GM12878 (cell line): ENCODE results near the gene NFASC. TPM values are rescaled to one million over a fixed set of nuclear protein-coding genes. Genes with fewer than 3 reads are reported as not detected.

ENCODE experiments used
- ATAC-seq: fragments of 200-7000 bp; cut with Tn5 transposase; 3 replicates; pipeline ENCODE4 v1.9.1; 2020; ENCODE audit warnings: mild to moderate bottlenecking, moderate library complexity
- BruUV-seq: library from RNA; stranded (reverse); fragments of 400-500 nt; replicated peaks from 2 replicates; lab custom pipeline; 2021; lab: Mats Ljungman, UMichigan
- CTCF ChIA-PET: fragments of 300-600 bp; sonication (Branson Sonifier 250); formaldehyde crosslinking; extraction: SDS; loops from one replicate; lab custom pipeline; 2021; ENCODE audit warnings: inconsistent platforms; lab: Yijun Ruan, JAX
- POLR2A ChIA-PET: fragments of 350-600 bp; formaldehyde crosslinking; extraction: SDS; loops from one replicate; lab custom pipeline; 2021; ENCODE audit warnings: inconsistent platforms; lab: Charles Lee
- RAD21 ChIA-PET: fragments of 300-600 bp; sonication (Branson Sonifier 250); formaldehyde crosslinking; loops from one replicate; lab custom pipeline; 2023; ENCODE audit warnings: antibody characterized with exemption; ENCODE audit not compliant: unreplicated experiment; lab: Charles Lee
- SMC1A ChIA-PET: fragments of 300-600 bp; sonication (Branson Sonifier 250); formaldehyde crosslinking; loops from one replicate; lab custom pipeline; 2023; ENCODE audit not compliant: unreplicated experiment, uncharacterized antibody; lab: Charles Lee
- DNase-seq: peaks from one replicate; pipeline ENCODE4 v3.0.0-alpha.2; 2011; ENCODE audit warnings: low read depth, low spot score
- FAIRE-seq: peaks from 3 replicates; lab custom pipeline; 2011; peaks lifted over from hg19 to GRCh38; lab: Jason Lieb, UNC
- H2AFZ ChIP-seq: 2 replicates; pipeline ENCODE4 v1.6.0; 2011; ENCODE audit warnings: low read depth, low read length, control low read depth; ENCODE audit not compliant: control insufficient read depth
- H3K27ac ChIP-seq: 2 replicates; pipeline ENCODE4 v1.5.1; 2011; ENCODE audit warnings: control low read depth; ENCODE audit not compliant: control insufficient read depth, insufficient read depth
- H3K27me3 ChIP-seq, 2 experiments: replicated peaks in 1 of 2; 2 replicates each; pipeline versions ENCODE4 v1.6.0 to v1.6.1; 2011; ENCODE audit warnings: low read length in 1 of 2; ENCODE audit not compliant: control insufficient read depth in 2 of 2, insufficient read depth in 2 of 2
- H3K36me3 ChIP-seq, 2 experiments: 2 replicates each; pipeline ENCODE4 v1.5.1; 2011; ENCODE audit warnings: low read length in 1 of 2; ENCODE audit not compliant: control insufficient read depth in 2 of 2, insufficient read depth in 2 of 2
- H3K4me1 ChIP-seq: 2 replicates; pipeline ENCODE4 v1.6.1; 2011; ENCODE audit warnings: mild to moderate bottlenecking, low read length, moderate library complexity, mixed read lengths; ENCODE audit not compliant: control insufficient read depth, insufficient read depth
- H3K4me2 ChIP-seq: 2 replicates; pipeline ENCODE4 v1.6.0; 2011; ENCODE audit warnings: control low read depth; ENCODE audit not compliant: control insufficient read depth, insufficient read depth
- H3K4me3 ChIP-seq: fragments of 200-600 bp; sonication (generic); 2 replicates; pipeline ENCODE4 v1.5.1; 2016
- H3K79me2 ChIP-seq: 2 replicates; pipeline ENCODE4 v1.6.0; 2011; ENCODE audit warnings: low read length; ENCODE audit not compliant: control insufficient read depth, insufficient read depth
- H3K9ac ChIP-seq: 2 replicates; pipeline ENCODE4 v1.8.0; 2011; ENCODE audit warnings: low read length, control low read depth, mixed read lengths; ENCODE audit not compliant: control insufficient read depth, insufficient read depth
- H3K9me3 ChIP-seq: replicated peaks from 3 replicates; pipeline ENCODE4 v1.5.1; 2011; ENCODE audit warnings: mild to moderate bottlenecking, low read length; ENCODE audit not compliant: control insufficient read depth, insufficient read depth
- H4K20me1 ChIP-seq: 2 replicates; pipeline ENCODE4 v1.6.0; 2011; ENCODE audit not compliant: control insufficient read depth, insufficient read depth
- CEBPB ChIP-seq, 2 experiments: fragments of 150-350 bp in 1 of 2; IDR thresholded peaks; 2 replicates each; pipeline ENCODE4 v1.6.1; 2012 to 2014; ENCODE audit warnings: low read depth in 2 of 2, low read length in 2 of 2, borderline replicate concordance in 1 of 2, inconsistent platforms in 1 of 2
- GATAD2B ChIP-seq: fragments of 450-650 bp; conservative IDR thresholded peaks from 2 replicates; pipeline ENCODE4 v1.6.1; 2017; ENCODE audit warnings: low read depth, mild to moderate bottlenecking, moderate library complexity
- IKZF1 ChIP-seq: fragments of 450-650 bp; conservative IDR thresholded peaks from 2 replicates; pipeline ENCODE4 v1.6.1; 2017; ENCODE audit warnings: antibody characterized with exemption, mild to moderate bottlenecking
- KAT2A ChIP-seq: conservative IDR thresholded peaks from 2 replicates; pipeline ENCODE4 v1.6.1; 2011; ENCODE audit warnings: low read depth, low read length; ENCODE audit not compliant: control insufficient read depth
- NFXL1 ChIP-seq: fragments of 450-650 bp; IDR thresholded peaks from 2 replicates; pipeline ENCODE4 v1.6.1; 2017; ENCODE audit warnings: antibody characterized with exemption, mild to moderate bottlenecking, borderline replicate concordance
- NFYA ChIP-seq: IDR thresholded peaks from 2 replicates; pipeline ENCODE4 v1.6.1; 2011; ENCODE audit warnings: low read depth, mild to moderate bottlenecking, low read length, improper control_type of control experiment, borderline replicate concordance
- POU2F2 ChIP-seq: IDR thresholded peaks from 3 replicates; pipeline ENCODE4 v1.6.1; 2011; ENCODE audit warnings: low read depth, mild to moderate bottlenecking, low read length, borderline replicate concordance
- RB1 ChIP-seq: fragments of 450-650 bp; formaldehyde crosslinking; IDR thresholded peaks from 2 replicates; pipeline ENCODE4 v1.6.1; 2017; ENCODE audit warnings: mild to moderate bottlenecking, borderline replicate concordance
- RBBP5 ChIP-seq: fragments of 200-600 bp; sonication (generic); conservative IDR thresholded peaks from 2 replicates; pipeline ENCODE4 v1.6.1; 2016
- ZBED1 ChIP-seq: IDR thresholded peaks from 2 replicates; pipeline ENCODE4 v1.6.1; 2016; ENCODE audit warnings: borderline replicate concordance
- ZNF207 ChIP-seq: fragments of 450-650 bp; IDR thresholded peaks from 2 replicates; pipeline ENCODE4 v1.6.1; 2014; ENCODE audit warnings: antibody characterized with exemption, mild to moderate bottlenecking, borderline replicate concordance
- ZNF217 ChIP-seq: fragments of 450-650 bp; IDR thresholded peaks from 2 replicates; pipeline ENCODE4 v1.6.1; 2017; ENCODE audit warnings: antibody characterized with exemption, mild to moderate bottlenecking
- WGBS: methylation state at CpG from one replicate; pipeline ENCODE4 v1.1.6; 2016; ENCODE audit warnings: low lambda C conversion rate; ENCODE audit not compliant: insufficient replicate concordance, insufficient coverage; ENCODE audit errors: missing lambda C conversion rate; 5-methylcytosine and 5-hydroxymethylcytosine counted together
- in situ Hi-C: fragments of 300-500 bp; cut with MboI; formaldehyde crosslinking; loops from 9 replicates; pipeline ENCODE4 v1.14.3; 2018; ENCODE audit warnings: mixed read lengths
- intact Hi-C: fragments of 100-400 bp; cut with micrococcal nuclease; formaldehyde crosslinking; loops from one replicate; pipeline ENCODE4 v1.14.2; 2022; ENCODE audit not compliant: unreplicated experiment
- polyA plus RNA-seq, 11 experiments: library from polyadenylated mRNA; depleted of rRNA in 4 of 11; unstranded in 6 of 11; stranded (reverse) in 5 of 11; fragments of >200 nt; fragmentation: Nextera tagmentation in 4 of 11; fragmentation: Illumina TruSeq in 1 of 11; extraction: Ambion mirVana in 4 of 11; extraction: Trizol in 1 of 11; gene quantifications; 1 replicate in 1 of 11; 2 replicates in 10 of 11; pipeline versions ENCODE4 v1.2.1 to v1.2.3, GENCODE V29; 2011 to 2016; ENCODE audit warnings: inconsistent platforms in 2 of 11, missing spikeins in 2 of 11, low read depth in 1 of 11
- total RNA-seq, 4 experiments: library from RNA; depleted of rRNA in 3 of 4; stranded (reverse); fragments of >200 nt in 3 of 4; fragmentation: Illumina TruSeq in 1 of 4; extraction: Trizol in 1 of 4; gene quantifications; 2 replicates each; pipeline versions ENCODE4 v1.2.1 to v1.2.3, GENCODE V29; 2013 to 2021
- TF ChIP-seq, protein P1 (sequence below): fragments of 450-650 bp; conservative IDR thresholded peaks from 2 replicates; pipeline ENCODE4 v1.6.1; 2017; ENCODE audit warnings: mild to moderate bottlenecking, moderate library complexity
- TF ChIP-seq, protein P2 (sequence below): IDR thresholded peaks from 2 replicates; pipeline ENCODE4 v1.6.1; 2012; ENCODE audit warnings: low read length, inconsistent platforms
- TF ChIP-seq, protein P3 (sequence below): fragments of 450-650 bp; IDR thresholded peaks from 2 replicates; pipeline ENCODE4 v1.6.1; 2016; ENCODE audit warnings: mild to moderate bottlenecking, moderate library complexity, borderline replicate concordance

Gene NFASC
- total and polyA plus RNA-seq, 10 of the 15 experiments (the other 5 are each of a cell fraction or from before 2014, with no cell fraction given), result 0.04 to 0.31 (median 0.12) TPM; not detected in 4

DNA sequence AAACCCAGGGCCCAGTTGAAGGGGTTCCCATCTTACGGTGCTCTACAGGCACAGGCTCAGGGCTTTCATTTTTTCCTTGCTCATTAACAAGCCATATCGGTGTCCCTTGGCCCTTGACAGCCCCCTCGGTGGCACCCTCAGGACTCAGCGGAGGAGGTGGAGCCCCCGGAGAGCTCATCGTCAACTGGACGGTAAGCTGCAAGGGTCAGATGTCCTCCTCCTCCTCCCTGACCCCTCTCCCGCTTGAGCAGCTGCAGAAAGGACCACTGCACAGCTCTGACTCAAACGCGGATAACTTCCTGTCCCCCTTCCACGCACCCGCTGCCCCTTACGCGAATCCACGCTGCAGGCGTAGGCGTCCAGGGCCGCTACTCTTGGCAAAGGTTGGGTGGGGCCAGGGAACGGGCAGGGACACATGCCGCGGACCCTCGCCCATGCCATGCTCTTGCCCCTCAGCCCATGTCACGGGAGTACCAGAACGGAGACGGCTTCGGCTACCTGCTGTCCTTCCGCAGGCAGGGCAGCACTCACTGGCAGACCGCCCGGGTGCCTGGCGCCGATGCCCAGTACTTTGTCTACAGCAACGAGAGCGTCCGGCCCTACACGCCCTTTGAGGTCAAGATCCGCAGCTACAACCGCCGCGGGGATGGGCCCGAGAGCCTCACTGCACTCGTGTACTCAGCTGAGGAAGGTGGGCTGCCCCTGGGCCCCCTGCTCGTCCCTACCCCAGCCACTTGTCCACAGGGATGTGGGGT is 198.9 kb downstream of the NFASC start (continued):
- TF ChIP-seq NFYA (no peak), RB1 (no peak), ZNF207 (no peak), ZNF217 (no peak), KAT2A (no peak)

DNA sequence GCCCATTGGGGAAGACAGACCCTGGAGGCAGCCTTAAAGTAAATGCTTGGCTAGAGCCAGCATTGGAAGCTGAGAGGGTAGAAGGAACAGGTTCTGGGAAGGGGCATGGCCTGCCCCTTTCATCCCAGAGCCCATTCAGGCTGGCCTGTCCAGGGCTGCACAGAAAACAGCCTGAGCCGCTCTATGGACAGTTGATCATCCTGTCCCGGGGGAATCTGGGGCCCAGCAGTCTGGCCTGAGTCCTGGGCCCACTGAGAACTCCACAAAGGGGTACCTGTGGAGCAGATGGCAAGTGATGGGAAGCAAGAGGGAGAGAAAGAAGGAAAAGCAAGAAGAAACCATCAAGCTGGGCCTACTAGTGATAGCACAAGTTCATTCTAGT is 200.4 kb downstream of the NFASC start:
- no peak overlapping the region for H3K9ac ChIP-seq
- ChIA-PET CTCF (interaction anchor here (1.6 to 8.9 kb wide), 2 partner anchors 9 to 185 kb away, joined by 4 to 65 read pairs; no protein-coding TSS in a partner anchor), SMC1A (no interaction called here), RAD21 (interaction anchor here (1.1 kb wide), 1 partner anchor 9 kb away, joined by 4 read pairs; no protein-coding TSS in a partner anchor), POLR2A (interaction anchor here (0.7 kb wide), 1 partner anchor 9 kb away, joined by 3 read pairs; no protein-coding TSS in a partner anchor)
- no peak overlapping the region for H2AFZ ChIP-seq
- ATAC-seq, result no peak
- no peaks in the 10 kb centered on the region for H3K36me3 ChIP-seq
- no peaks in the 10 kb centered on the region for H3K9me3 ChIP-seq
- intact Hi-C loops (no loop called here), in situ Hi-C loops (no loop called here)
- H3K4me1 ChIP-seq, result no peaks in the 10 kb centered on the region
- H4K20me1 ChIP-seq, result no peaks in the 10 kb centered on the region
- H3K79me2 ChIP-seq, result no peaks in the 10 kb centered on the region
- 4% methylated on average over 2 of the region's 2 CpGs for WGBS
- DNase-seq, result no peak
- no TSS peak for BruUV-seq
- H3K4me3 ChIP-seq, result no peak overlapping the region
- H3K4me2 ChIP-seq, result no peak overlapping the region
- H3K27ac ChIP-seq, result no peak overlapping the region
- TF ChIP-seq IKZF1 (no peak), CEBPB (IDR thresholded peaks at IDR 0.05; ENCODE audit: borderline replicate concordance in 1 of 2, low read depth in 2 of 2, low read length in 2 of 2) (no peak), ZBED1 (no peak), RBBP5 (no peak), POU2F2 (no peak), GATAD2B (no peak), NFXL1 (no peak), ZNF207 (no peak)
- TF ChIP-seq, protein P1, sequence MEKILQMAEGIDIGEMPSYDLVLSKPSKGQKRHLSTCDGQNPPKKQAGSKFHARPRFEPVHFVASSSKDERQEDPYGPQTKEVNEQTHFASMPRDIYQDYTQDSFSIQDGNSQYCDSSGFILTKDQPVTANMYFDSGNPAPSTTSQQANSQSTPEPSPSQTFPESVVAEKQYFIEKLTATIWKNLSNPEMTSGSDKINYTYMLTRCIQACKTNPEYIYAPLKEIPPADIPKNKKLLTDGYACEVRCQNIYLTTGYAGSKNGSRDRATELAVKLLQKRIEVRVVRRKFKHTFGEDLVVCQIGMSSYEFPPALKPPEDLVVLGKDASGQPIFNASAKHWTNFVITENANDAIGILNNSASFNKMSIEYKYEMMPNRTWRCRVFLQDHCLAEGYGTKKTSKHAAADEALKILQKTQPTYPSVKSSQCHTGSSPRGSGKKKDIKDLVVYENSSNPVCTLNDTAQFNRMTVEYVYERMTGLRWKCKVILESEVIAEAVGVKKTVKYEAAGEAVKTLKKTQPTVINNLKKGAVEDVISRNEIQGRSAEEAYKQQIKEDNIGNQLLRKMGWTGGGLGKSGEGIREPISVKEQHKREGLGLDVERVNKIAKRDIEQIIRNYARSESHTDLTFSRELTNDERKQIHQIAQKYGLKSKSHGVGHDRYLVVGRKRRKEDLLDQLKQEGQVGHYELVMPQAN, result no peak
- TF ChIP-seq, protein P2, sequence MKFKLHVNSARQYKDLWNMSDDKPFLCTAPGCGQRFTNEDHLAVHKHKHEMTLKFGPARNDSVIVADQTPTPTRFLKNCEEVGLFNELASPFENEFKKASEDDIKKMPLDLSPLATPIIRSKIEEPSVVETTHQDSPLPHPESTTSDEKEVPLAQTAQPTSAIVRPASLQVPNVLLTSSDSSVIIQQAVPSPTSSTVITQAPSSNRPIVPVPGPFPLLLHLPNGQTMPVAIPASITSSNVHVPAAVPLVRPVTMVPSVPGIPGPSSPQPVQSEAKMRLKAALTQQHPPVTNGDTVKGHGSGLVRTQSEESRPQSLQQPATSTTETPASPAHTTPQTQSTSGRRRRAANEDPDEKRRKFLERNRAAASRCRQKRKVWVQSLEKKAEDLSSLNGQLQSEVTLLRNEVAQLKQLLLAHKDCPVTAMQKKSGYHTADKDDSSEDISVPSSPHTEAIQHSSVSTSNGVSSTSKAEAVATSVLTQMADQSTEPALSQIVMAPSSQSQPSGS, result no peak
- TF ChIP-seq, protein P3, sequence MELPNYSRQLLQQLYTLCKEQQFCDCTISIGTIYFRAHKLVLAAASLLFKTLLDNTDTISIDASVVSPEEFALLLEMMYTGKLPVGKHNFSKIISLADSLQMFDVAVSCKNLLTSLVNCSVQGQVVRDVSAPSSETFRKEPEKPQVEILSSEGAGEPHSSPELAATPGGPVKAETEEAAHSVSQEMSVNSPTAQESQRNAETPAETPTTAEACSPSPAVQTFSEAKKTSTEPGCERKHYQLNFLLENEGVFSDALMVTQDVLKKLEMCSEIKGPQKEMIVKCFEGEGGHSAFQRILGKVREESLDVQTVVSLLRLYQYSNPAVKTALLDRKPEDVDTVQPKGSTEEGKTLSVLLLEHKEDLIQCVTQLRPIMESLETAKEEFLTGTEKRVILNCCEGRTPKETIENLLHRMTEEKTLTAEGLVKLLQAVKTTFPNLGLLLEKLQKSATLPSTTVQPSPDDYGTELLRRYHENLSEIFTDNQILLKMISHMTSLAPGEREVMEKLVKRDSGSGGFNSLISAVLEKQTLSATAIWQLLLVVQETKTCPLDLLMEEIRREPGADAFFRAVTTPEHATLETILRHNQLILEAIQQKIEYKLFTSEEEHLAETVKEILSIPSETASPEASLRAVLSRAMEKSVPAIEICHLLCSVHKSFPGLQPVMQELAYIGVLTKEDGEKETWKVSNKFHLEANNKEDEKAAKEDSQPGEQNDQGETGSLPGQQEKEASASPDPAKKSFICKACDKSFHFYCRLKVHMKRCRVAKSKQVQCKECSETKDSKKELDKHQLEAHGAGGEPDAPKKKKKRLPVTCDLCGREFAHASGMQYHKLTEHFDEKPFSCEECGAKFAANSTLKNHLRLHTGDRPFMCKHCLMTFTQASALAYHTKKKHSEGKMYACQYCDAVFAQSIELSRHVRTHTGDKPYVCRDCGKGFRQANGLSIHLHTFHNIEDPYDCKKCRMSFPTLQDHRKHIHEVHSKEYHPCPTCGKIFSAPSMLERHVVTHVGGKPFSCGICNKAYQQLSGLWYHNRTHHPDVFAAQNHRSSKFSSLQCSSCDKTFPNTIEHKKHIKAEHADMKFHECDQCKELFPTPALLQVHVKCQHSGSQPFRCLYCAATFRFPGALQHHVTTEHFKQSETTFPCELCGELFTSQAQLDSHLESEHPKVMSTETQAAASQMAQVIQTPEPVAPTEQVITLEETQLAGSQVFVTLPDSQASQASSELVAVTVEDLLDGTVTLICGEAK, result no peak
- no peak for FAIRE-seq
- no peaks in the 10 kb centered on the region for H3K27me3 ChIP-seq
